Body of pancreas (tissue), 4 donors: Measurements from ENCODE around the gene KRT28.

Experiments used
- CTCF ChIP-seq, 7 experiments: fragments of 450-650 bp in 4 of 7; fragments of 200-600 bp in 3 of 7; sonication (generic) in 3 of 7; IDR thresholded peaks; one replicate each; pipeline ENCODE4 v1.5.1; 2016 to 2019; ENCODE audit warnings: antibody characterized with exemption in 7 of 7
- POLR2A ChIP-seq, 3 donors: fragments of 450-650 bp; IDR thresholded peaks; one replicate each; pipeline ENCODE4 v1.6.1; 2016; ENCODE audit warnings: antibody characterized with exemption in 3 of 3, mild to moderate bottlenecking in 2 of 3

GRCh38 chr17:40751065-40751464 lies 48.7 kb downstream of the KRT28 start:
- TF ChIP-seq CTCF (IDR thresholded peaks at IDR 0.05) = no peak
- no peak for TF ChIP-seq POLR2A (IDR thresholded peaks at IDR 0.05)
